Hepatocyte (in vitro differentiated cells): Measurements from ENCODE around the gene RIT2. TPM values are rescaled to one million over a fixed set of nuclear protein-coding genes. Genes with fewer than 3 reads are reported as not detected.

Source experiments
- DNase-seq: peaks from one replicate; pipeline ENCODE4 v3.0.0-alpha.2; 2016; ENCODE audit warnings: low spot score
- H2AFZ ChIP-seq: fragments of 200-600 bp; sonication (generic); 2 replicates; pipeline ENCODE4 v1.6.0; 2016; ENCODE audit warnings: antibody characterized with exemption, mild to moderate bottlenecking
- H3K27ac ChIP-seq: fragments of 200-600 bp; sonication (generic); 2 replicates; pipeline ENCODE4 v1.5.1; 2016; ENCODE audit warnings: mild to moderate bottlenecking
- H3K27me3 ChIP-seq: fragments of 200-600 bp; sonication (generic); 2 replicates; pipeline ENCODE4 v1.6.1; 2016
- H3K36me3 ChIP-seq: fragments of 200-600 bp; sonication (generic); replicated peaks from 2 replicates; pipeline ENCODE4 v1.5.1; 2016; ENCODE audit warnings: low read depth; ENCODE audit not compliant: insufficient read depth
- H3K4me1 ChIP-seq: fragments of 200-600 bp; sonication (generic); 2 replicates; pipeline ENCODE4 v1.5.1; 2016; ENCODE audit warnings: mild to moderate bottlenecking, moderate library complexity; ENCODE audit not compliant: insufficient read depth
- H3K4me2 ChIP-seq: fragments of 200-600 bp; sonication (generic); 2 replicates; pipeline ENCODE4 v1.6.0; 2016
- H3K4me3 ChIP-seq: fragments of 200-600 bp; sonication (generic); 2 replicates; pipeline ENCODE4 v1.5.1; 2016; ENCODE audit warnings: mild to moderate bottlenecking
- H3K79me2 ChIP-seq: fragments of 200-600 bp; sonication (generic); 2 replicates; pipeline ENCODE4 v1.6.0; 2017; ENCODE audit warnings: mild to moderate bottlenecking
- H3K9me2 ChIP-seq: fragments of 200-600 bp; sonication (generic); replicated peaks from 2 replicates; pipeline ENCODE4 v1.6.0; 2017; ENCODE audit warnings: mild to moderate bottlenecking; ENCODE audit not compliant: insufficient read depth
- H3K9me3 ChIP-seq: fragments of 200-600 bp; sonication (generic); 2 replicates; pipeline ENCODE4 v1.5.1; 2016; ENCODE audit warnings: low read depth, mild to moderate bottlenecking
- H4K20me1 ChIP-seq: fragments of 200-600 bp; sonication (generic); 2 replicates; pipeline ENCODE4 v1.6.0; 2016; ENCODE audit warnings: mild to moderate bottlenecking; ENCODE audit not compliant: insufficient read depth, poor library complexity, severe bottlenecking
- EZH2 ChIP-seq: fragments of 200-600 bp; sonication (generic); IDR thresholded peaks from 2 replicates; pipeline ENCODE4 v1.6.1; 2016; ENCODE audit warnings: antibody characterized with exemption, mild to moderate bottlenecking, borderline replicate concordance
- EZH2phosphoT487 ChIP-seq: fragments of 200-600 bp; sonication (generic); IDR thresholded peaks from one replicate; pipeline ENCODE4 v1.6.1; 2018; ENCODE audit warnings: antibody characterized with exemption, mild to moderate bottlenecking, low read depth, moderate library complexity; ENCODE audit not compliant: unreplicated experiment, severe bottlenecking
- WGBS: methylation state at CpG from one replicate; pipeline ENCODE4 v1.1.6; 2016; ENCODE audit warnings: low lambda C conversion rate; ENCODE audit errors: missing lambda C conversion rate; 5-methylcytosine and 5-hydroxymethylcytosine counted together
- polyA plus RNA-seq: library from polyadenylated mRNA; unstranded; fragments of >200 nt; fragmentation: Nextera tagmentation; extraction: Ambion mirVana; gene quantifications from 2 replicates; pipeline ENCODE4 v1.2.1, GENCODE V29; 2016
- total RNA-seq: library from RNA; depleted of rRNA; stranded (reverse); fragments of >200 nt; gene quantifications from 2 replicates; pipeline ENCODE4 v1.2.3, GENCODE V29; 2014
- TF ChIP-seq, protein P1 (sequence below): fragments of 200-600 bp; sonication (generic); IDR thresholded peaks from 2 replicates; pipeline ENCODE4 v1.5.1; 2016; ENCODE audit warnings: antibody characterized with exemption, mild to moderate bottlenecking; ENCODE audit not compliant: poor library complexity

The RIT2 gene
- total and polyA plus RNA-seq, 2 experiments from 2014 or later: not detected

DNA sequence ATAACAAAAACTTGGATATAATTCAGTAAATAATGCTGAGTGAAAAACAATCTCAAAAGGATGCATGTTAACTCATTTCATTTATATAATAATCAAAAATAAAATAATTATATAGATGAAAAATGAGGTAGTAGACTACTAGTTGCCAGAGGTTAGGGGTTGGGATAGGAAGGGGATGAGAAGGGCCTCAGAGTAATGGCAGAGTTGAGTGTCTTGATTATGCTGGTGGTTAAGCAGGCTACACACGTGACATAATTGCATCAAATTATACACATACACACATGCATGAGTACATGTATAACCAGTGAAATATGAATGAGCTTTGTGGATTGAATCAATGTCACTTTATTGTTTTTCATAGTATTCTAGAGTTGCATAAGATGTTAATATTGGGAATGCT lies 201.0 kb downstream of the RIT2 start:
- no peak for TF ChIP-seq EZH2
- TF ChIP-seq, protein P1, sequence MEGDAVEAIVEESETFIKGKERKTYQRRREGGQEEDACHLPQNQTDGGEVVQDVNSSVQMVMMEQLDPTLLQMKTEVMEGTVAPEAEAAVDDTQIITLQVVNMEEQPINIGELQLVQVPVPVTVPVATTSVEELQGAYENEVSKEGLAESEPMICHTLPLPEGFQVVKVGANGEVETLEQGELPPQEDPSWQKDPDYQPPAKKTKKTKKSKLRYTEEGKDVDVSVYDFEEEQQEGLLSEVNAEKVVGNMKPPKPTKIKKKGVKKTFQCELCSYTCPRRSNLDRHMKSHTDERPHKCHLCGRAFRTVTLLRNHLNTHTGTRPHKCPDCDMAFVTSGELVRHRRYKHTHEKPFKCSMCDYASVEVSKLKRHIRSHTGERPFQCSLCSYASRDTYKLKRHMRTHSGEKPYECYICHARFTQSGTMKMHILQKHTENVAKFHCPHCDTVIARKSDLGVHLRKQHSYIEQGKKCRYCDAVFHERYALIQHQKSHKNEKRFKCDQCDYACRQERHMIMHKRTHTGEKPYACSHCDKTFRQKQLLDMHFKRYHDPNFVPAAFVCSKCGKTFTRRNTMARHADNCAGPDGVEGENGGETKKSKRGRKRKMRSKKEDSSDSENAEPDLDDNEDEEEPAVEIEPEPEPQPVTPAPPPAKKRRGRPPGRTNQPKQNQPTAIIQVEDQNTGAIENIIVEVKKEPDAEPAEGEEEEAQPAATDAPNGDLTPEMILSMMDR: no peak
- no peak for TF ChIP-seq EZH2phosphoT487
- H4K20me1 ChIP-seq: no peaks in the 10 kb centered on the region
- no peak overlapping the region for H3K27ac ChIP-seq
- no peaks in the 10 kb centered on the region for H3K36me3 ChIP-seq
- H3K4me2 ChIP-seq: no peak overlapping the region
- H3K4me1 ChIP-seq: no peaks in the 10 kb centered on the region
- H3K9me2 ChIP-seq: no peaks in the 10 kb centered on the region
- WGBS: 87% methylated on average over 1 of the region's 1 CpG
- no peaks in the 10 kb centered on the region for H3K79me2 ChIP-seq
- no peaks in the 10 kb centered on the region for H3K9me3 ChIP-seq
- H3K4me3 ChIP-seq: no peak overlapping the region
- H3K27me3 ChIP-seq: no peaks in the 10 kb centered on the region
- DNase-seq: no peak
- H2AFZ ChIP-seq: no peak overlapping the region

DNA sequence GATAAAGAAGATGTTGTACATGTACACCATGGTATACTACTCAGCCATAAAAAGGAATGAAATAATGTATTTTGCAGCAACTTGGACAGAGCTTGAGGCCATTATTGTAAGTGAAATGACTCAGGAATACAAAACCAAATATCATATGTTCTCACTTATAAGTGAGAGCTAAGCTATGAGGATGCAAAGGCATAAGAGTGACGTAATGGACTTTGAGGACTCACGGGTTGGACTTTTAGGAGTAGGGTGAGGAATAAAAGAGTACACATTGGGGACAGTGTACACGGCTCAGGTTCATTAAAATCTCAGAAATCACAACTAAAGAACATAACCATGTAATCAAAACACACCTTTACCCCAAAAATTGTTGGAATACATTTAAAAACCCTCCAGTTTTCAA lies 206.4 kb downstream of the RIT2 start:
- TF ChIP-seq EZH2 (no peak), EZH2phosphoT487 (no peak)
- TF ChIP-seq, protein P1: no peak
- WGBS: 95% methylated on average over 3 of the region's 3 CpGs

DNA sequence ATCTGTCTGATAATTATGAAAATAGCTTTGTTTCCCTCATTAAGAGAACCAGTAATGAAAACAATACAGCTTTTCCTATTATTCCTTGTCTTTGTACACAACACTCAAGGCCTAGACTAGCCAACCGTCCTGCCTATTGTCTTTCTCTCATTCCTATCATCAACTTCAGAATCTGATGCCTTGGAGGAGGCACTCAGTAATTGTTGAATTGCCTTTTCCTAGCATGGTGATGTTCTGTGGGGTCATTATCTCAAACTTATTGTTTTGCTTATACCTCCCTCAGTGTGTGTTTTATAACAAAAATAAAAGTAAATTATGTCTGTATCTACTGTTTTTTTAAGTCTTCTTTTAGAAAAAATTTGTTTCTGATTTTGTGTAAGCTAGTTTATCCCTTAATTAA lies 208.7 kb downstream of the RIT2 start:
- H3K4me1 ChIP-seq: no peaks in the 10 kb centered on the region
- H3K9me3 ChIP-seq: no peaks in the 10 kb centered on the region
- WGBS: 79% methylated on average over 1 of the region's 1 CpG
- no peak overlapping the region for H3K27ac ChIP-seq
- no peak overlapping the region for H3K4me3 ChIP-seq
- TF ChIP-seq, protein P1: no peak
- TF ChIP-seq EZH2phosphoT487 (no peak), EZH2 (no peak)
- H4K20me1 ChIP-seq: no peaks in the 10 kb centered on the region
- no peak for DNase-seq
- no peak overlapping the region for H2AFZ ChIP-seq
- H3K36me3 ChIP-seq: no peaks in the 10 kb centered on the region
- no peak overlapping the region for H3K4me2 ChIP-seq
- H3K9me2 ChIP-seq: no peaks in the 10 kb centered on the region
- H3K27me3 ChIP-seq: no peaks in the 10 kb centered on the region
- no peaks in the 10 kb centered on the region for H3K79me2 ChIP-seq

More for the DNA sequence above, 206.4 kb downstream of the RIT2 start:
- Histone ChIP-seq H4K20me1 (no peaks in the 10 kb centered on the region), H3K27ac (no peak overlapping the region), H3K4me3 (no peak overlapping the region), H2AFZ (no peak overlapping the region), H3K4me2 (no peak overlapping the region), H3K4me1 (no peaks in the 10 kb centered on the region), H3K27me3 (no peaks in the 10 kb centered on the region), H3K79me2 (no peaks in the 10 kb centered on the region), H3K9me3 (no peaks in the 10 kb centered on the region), H3K9me2 (no peaks in the 10 kb centered on the region), H3K36me3 (no peaks in the 10 kb centered on the region)
- no peak for DNase-seq

DNA sequence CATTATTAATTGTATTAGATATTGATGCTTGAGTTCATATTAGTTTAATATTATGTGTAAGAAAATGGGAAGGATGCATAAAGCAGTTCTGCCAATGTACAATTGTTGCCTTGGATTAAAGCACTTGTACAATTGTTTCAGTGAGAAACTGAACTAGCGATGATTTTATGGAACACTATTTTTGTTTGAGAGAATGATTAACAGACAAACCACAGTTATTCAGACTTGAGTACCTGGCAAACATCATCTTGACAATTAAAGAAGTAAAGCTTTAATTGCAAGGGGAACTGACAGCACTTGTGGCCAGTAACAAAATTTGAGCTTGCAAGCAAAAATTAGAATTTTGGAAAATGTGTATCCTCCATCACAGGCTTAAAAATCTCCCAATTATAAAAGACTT lies 214.3 kb downstream of the RIT2 start:
- Histone ChIP-seq H3K79me2 (no peaks in the 10 kb centered on the region), H3K27ac (no peak overlapping the region), H3K27me3 (no peaks in the 10 kb centered on the region), H4K20me1 (no peaks in the 10 kb centered on the region), H3K4me2 (no peak overlapping the region), H2AFZ (no peak overlapping the region), H3K9me2 (no peaks in the 10 kb centered on the region), H3K4me1 (no peaks in the 10 kb centered on the region), H3K36me3 (no peaks in the 10 kb centered on the region), H3K9me3 (no peaks in the 10 kb centered on the region), H3K4me3 (no peak overlapping the region)
- WGBS: 52% methylated on average over 1 of the region's 1 CpG
- no peak for DNase-seq
- TF ChIP-seq EZH2phosphoT487 (no peak), EZH2 (no peak)
- TF ChIP-seq, protein P1: no peak
